ENCODE data around the gene EVC2.

DNA sequence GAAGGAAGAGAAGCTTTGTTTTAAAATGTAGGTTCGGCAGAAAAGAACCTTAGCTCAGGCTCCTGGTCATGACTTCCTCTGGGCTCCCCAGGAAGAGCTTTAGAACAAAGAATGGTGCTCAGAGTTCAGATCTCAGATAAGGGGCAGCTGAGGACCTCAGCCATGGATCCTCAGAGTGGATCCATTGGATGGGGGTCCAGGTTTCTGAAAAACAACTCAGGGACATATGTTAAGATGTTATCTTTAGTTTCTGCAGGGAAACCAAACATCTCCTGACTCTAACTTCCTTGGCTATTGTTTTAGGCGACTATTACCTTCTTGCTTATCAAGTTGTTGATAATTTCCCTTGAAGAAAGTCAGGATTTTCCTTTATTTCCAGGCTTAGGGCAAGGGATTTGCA is 8.0 kb upstream of the EVC2 start:
- no peak for TF ChIP-seq POLR2A (IDR thresholded peaks at IDR 0.05)
- TF ChIP-seq, protein P1, sequence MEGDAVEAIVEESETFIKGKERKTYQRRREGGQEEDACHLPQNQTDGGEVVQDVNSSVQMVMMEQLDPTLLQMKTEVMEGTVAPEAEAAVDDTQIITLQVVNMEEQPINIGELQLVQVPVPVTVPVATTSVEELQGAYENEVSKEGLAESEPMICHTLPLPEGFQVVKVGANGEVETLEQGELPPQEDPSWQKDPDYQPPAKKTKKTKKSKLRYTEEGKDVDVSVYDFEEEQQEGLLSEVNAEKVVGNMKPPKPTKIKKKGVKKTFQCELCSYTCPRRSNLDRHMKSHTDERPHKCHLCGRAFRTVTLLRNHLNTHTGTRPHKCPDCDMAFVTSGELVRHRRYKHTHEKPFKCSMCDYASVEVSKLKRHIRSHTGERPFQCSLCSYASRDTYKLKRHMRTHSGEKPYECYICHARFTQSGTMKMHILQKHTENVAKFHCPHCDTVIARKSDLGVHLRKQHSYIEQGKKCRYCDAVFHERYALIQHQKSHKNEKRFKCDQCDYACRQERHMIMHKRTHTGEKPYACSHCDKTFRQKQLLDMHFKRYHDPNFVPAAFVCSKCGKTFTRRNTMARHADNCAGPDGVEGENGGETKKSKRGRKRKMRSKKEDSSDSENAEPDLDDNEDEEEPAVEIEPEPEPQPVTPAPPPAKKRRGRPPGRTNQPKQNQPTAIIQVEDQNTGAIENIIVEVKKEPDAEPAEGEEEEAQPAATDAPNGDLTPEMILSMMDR (IDR thresholded peaks at IDR 0.05), result no peak
